HL-60 (cell line): ENCODE measurements around the gene SEPSECS.

Experiments
- CTCF ChIP-seq: IDR thresholded peaks from one replicate; pipeline ENCODE4 v1.5.1; 2011; ENCODE audit warnings: low read length, control low read depth, inconsistent platforms; ENCODE audit not compliant: insufficient read depth
- POLR2AphosphoS5 ChIP-seq: IDR thresholded peaks from 2 replicates; pipeline ENCODE4 v1.6.1; 2012; ENCODE audit warnings: low read depth
- REST ChIP-seq: IDR thresholded peaks from 2 replicates; pipeline ENCODE4 v1.6.1; 2012; ENCODE audit warnings: low read depth; ENCODE audit not compliant: insufficient replicate concordance

- no peak for TF ChIP-seq CTCF
- TF ChIP-seq REST, result no peak
- TF ChIP-seq POLR2AphosphoS5, result no peak
Observed at GRCh38 chr4:25172961-25173915, 13.0 kb upstream of the SEPSECS start.
